ENCODE results near the gene PIK3R2. TPM values are rescaled to one million over a fixed set of nuclear protein-coding genes. Genes with fewer than 3 reads are reported as not detected.
A peak's percentile ranks its signal among the peaks of the same experiment; 100 is the strongest.

Gene PIK3R2
- total RNA-seq, 1 donor from 2014 or later = 11.5 TPM

GRCh38 chr19:18150776-18151624 is 2.0 kb upstream of the PIK3R2 start:
- Histone ChIP-seq H3K36me3 (ENCODE audit: control insufficient read depth in 3 of 3, insufficient read depth in 3 of 3, low read length in 3 of 3) (peaks cover 0 to 13% (median 6%) of the 10 kb centered on the region in 3 donors), H3K9me3 (ENCODE audit: control insufficient read depth in 3 of 3, low read length in 3 of 3) (no peaks in the 10 kb centered on the region), H3K27ac (ENCODE audit: low read depth, low read length) (peak overlapping the region; percentile 22), H3K4me1 (ENCODE audit: control insufficient read depth in 3 of 3, insufficient read depth in 3 of 3, low read length in 3 of 3) (peaks cover 31 to 41% (median 31%) of the 10 kb centered on the region in 3 donors), H3K9ac (ENCODE audit: low read depth in 1 of 3, low read length in 3 of 3) (peak overlapping the region in 2 of 3 donors; percentile 20 to 97), H3K4me3 (ENCODE audit: low read length in 3 of 3) (no peak overlapping the region), H3K27me3 (ENCODE audit: control insufficient read depth in 3 of 3, insufficient read depth in 3 of 3, low read length in 3 of 3) (no peaks in the 10 kb centered on the region)

GRCh38 chr19:18152442-18152816 is 534 bp upstream of the PIK3R2 start:
- Histone ChIP-seq H3K4me1 (ENCODE audit: control insufficient read depth in 3 of 3, insufficient read depth in 3 of 3, low read length in 3 of 3) (peaks cover 46 to 55% (median 46%) of the 10 kb centered on the region in 3 donors), H3K36me3 (ENCODE audit: control insufficient read depth in 3 of 3, insufficient read depth in 3 of 3, low read length in 3 of 3) (peaks cover 0 to 9% (median 9%) of the 10 kb centered on the region in 3 donors), H3K9me3 (ENCODE audit: control insufficient read depth in 3 of 3, low read length in 3 of 3) (no peaks in the 10 kb centered on the region), H3K9ac (ENCODE audit: low read depth in 1 of 3, low read length in 3 of 3) (peak overlapping the region; percentile 91 to 97 (median 97)), H3K27me3 (ENCODE audit: control insufficient read depth in 3 of 3, insufficient read depth in 3 of 3, low read length in 3 of 3) (no peaks in the 10 kb centered on the region), H3K4me3 (ENCODE audit: low read length in 3 of 3) (peak overlapping the region; percentile 74 to 90 (median 87)), H3K27ac (ENCODE audit: low read depth, low read length) (peak overlapping the region; percentile 91)

- peak overlapping the region; percentile 74 to 87 (median 80) for H3K4me3 ChIP-seq (ENCODE audit: low read length in 3 of 3)
- H3K9ac ChIP-seq (ENCODE audit: low read depth in 1 of 3, low read length in 3 of 3) = peak overlapping the region; percentile 89 to 97 (median 91)
- no peaks in the 10 kb centered on the region for H3K9me3 ChIP-seq (ENCODE audit: control insufficient read depth in 3 of 3, low read length in 3 of 3)
- H3K27me3 ChIP-seq (ENCODE audit: control insufficient read depth in 3 of 3, insufficient read depth in 3 of 3, low read length in 3 of 3) = no peaks in the 10 kb centered on the region
- peak overlapping the region; percentile 91 for H3K27ac ChIP-seq (ENCODE audit: low read depth, low read length)
- H3K4me1 ChIP-seq (ENCODE audit: control insufficient read depth in 3 of 3, insufficient read depth in 3 of 3, low read length in 3 of 3) = peaks cover 52 to 64% (median 52%) of the 10 kb centered on the region in 3 donors
- peaks cover 0 to 9% (median 9%) of the 10 kb centered on the region in 3 donors for H3K36me3 ChIP-seq (ENCODE audit: control insufficient read depth in 3 of 3, insufficient read depth in 3 of 3, low read length in 3 of 3)
Observed at GRCh38 chr19:18153556-18154134, 682 bp downstream of the PIK3R2 start.

GRCh38 chr19:18155095-18156087 is 2.4 kb downstream of the PIK3R2 start:
- H3K27me3 ChIP-seq (ENCODE audit: control insufficient read depth in 3 of 3, insufficient read depth in 3 of 3, low read length in 3 of 3) = no peaks in the 10 kb centered on the region
- H3K9me3 ChIP-seq (ENCODE audit: control insufficient read depth in 3 of 3, low read length in 3 of 3) = no peaks in the 10 kb centered on the region
- H3K4me3 ChIP-seq (ENCODE audit: low read length in 3 of 3) = no peak overlapping the region
- H3K36me3 ChIP-seq (ENCODE audit: control insufficient read depth in 3 of 3, insufficient read depth in 3 of 3, low read length in 3 of 3) = peaks cover 0 to 9% (median 9%) of the 10 kb centered on the region in 3 donors
- H3K27ac ChIP-seq (ENCODE audit: low read depth, low read length) = peak overlapping the region; percentile 92
- H3K9ac ChIP-seq (ENCODE audit: low read depth in 1 of 3, low read length in 3 of 3) = peak overlapping the region in 2 of 3 donors; percentile 32 to 87
- peaks cover 59 to 71% (median 62%) of the 10 kb centered on the region in 3 donors for H3K4me1 ChIP-seq (ENCODE audit: control insufficient read depth in 3 of 3, insufficient read depth in 3 of 3, low read length in 3 of 3)

- H3K4me1 ChIP-seq (ENCODE audit: control insufficient read depth in 3 of 3, insufficient read depth in 3 of 3, low read length in 3 of 3) = peaks cover 61 to 73% (median 64%) of the 10 kb centered on the region in 3 donors
- peaks cover 0 to 9% (median 9%) of the 10 kb centered on the region in 3 donors for H3K36me3 ChIP-seq (ENCODE audit: control insufficient read depth in 3 of 3, insufficient read depth in 3 of 3, low read length in 3 of 3)
- peak overlapping the region; percentile 73 to 87 (median 74) for H3K9ac ChIP-seq (ENCODE audit: low read depth in 1 of 3, low read length in 3 of 3)
- H3K9me3 ChIP-seq (ENCODE audit: control insufficient read depth in 3 of 3, low read length in 3 of 3) = no peaks in the 10 kb centered on the region
- H3K27me3 ChIP-seq (ENCODE audit: control insufficient read depth in 3 of 3, insufficient read depth in 3 of 3, low read length in 3 of 3) = no peaks in the 10 kb centered on the region
- peak overlapping the region; percentile 92 for H3K27ac ChIP-seq (ENCODE audit: low read depth, low read length)
- peak overlapping the region in 2 of 3 donors; percentile 56 to 61 for H3K4me3 ChIP-seq (ENCODE audit: low read length in 3 of 3)
Observed at GRCh38 chr19:18156268-18156667, 3.3 kb downstream of the PIK3R2 start.

- Histone ChIP-seq H3K27ac (ENCODE audit: low read depth, low read length) (peak overlapping the region; percentile 92), H3K27me3 (ENCODE audit: control insufficient read depth in 3 of 3, insufficient read depth in 3 of 3, low read length in 3 of 3) (no peaks in the 10 kb centered on the region), H3K4me3 (ENCODE audit: low read length in 3 of 3) (peak overlapping the region; percentile 56 to 61 (median 56)), H3K4me1 (ENCODE audit: control insufficient read depth in 3 of 3, insufficient read depth in 3 of 3, low read length in 3 of 3) (peaks cover 63 to 72% (median 64%) of the 10 kb centered on the region in 3 donors), H3K9ac (ENCODE audit: low read depth in 1 of 3, low read length in 3 of 3) (peak overlapping the region; percentile 73 to 87 (median 74)), H3K36me3 (ENCODE audit: control insufficient read depth in 3 of 3, insufficient read depth in 3 of 3, low read length in 3 of 3) (peaks cover 4 to 13% (median 11%) of the 10 kb centered on the region in 3 donors), H3K9me3 (ENCODE audit: control insufficient read depth in 3 of 3, low read length in 3 of 3) (no peaks in the 10 kb centered on the region)
Observed at GRCh38 chr19:18156841-18157464, 4.0 kb downstream of the PIK3R2 start.

GRCh38 chr19:18157465-18158063 is 4.6 kb downstream of the PIK3R2 start:
- peaks cover 59 to 71% (median 63%) of the 10 kb centered on the region in 3 donors for H3K4me1 ChIP-seq (ENCODE audit: control insufficient read depth in 3 of 3, insufficient read depth in 3 of 3, low read length in 3 of 3)
- H3K27me3 ChIP-seq (ENCODE audit: control insufficient read depth in 3 of 3, insufficient read depth in 3 of 3, low read length in 3 of 3) = no peaks in the 10 kb centered on the region
- H3K9me3 ChIP-seq (ENCODE audit: control insufficient read depth in 3 of 3, low read length in 3 of 3) = no peaks in the 10 kb centered on the region
- H3K9ac ChIP-seq (ENCODE audit: low read depth in 1 of 3, low read length in 3 of 3) = peak overlapping the region; percentile 73 to 87 (median 74)
- peak overlapping the region; percentile 49 to 56 (median 56) for H3K4me3 ChIP-seq (ENCODE audit: low read length in 3 of 3)
- peak overlapping the region; percentile 92 for H3K27ac ChIP-seq (ENCODE audit: low read depth, low read length)
- peaks cover 5 to 18% (median 15%) of the 10 kb centered on the region in 3 donors for H3K36me3 ChIP-seq (ENCODE audit: control insufficient read depth in 3 of 3, insufficient read depth in 3 of 3, low read length in 3 of 3)

GRCh38 chr19:18158467-18158866 is 5.5 kb downstream of the PIK3R2 start:
- peaks cover 58 to 69% (median 61%) of the 10 kb centered on the region in 3 donors for H3K4me1 ChIP-seq (ENCODE audit: control insufficient read depth in 3 of 3, insufficient read depth in 3 of 3, low read length in 3 of 3)
- no peak overlapping the region for H3K9ac ChIP-seq (ENCODE audit: low read depth in 1 of 3, low read length in 3 of 3)
- peaks cover 13 to 26% (median 23%) of the 10 kb centered on the region in 3 donors for H3K36me3 ChIP-seq (ENCODE audit: control insufficient read depth in 3 of 3, insufficient read depth in 3 of 3, low read length in 3 of 3)
- H3K27me3 ChIP-seq (ENCODE audit: control insufficient read depth in 3 of 3, insufficient read depth in 3 of 3, low read length in 3 of 3) = no peaks in the 10 kb centered on the region
- no peaks in the 10 kb centered on the region for H3K9me3 ChIP-seq (ENCODE audit: control insufficient read depth in 3 of 3, low read length in 3 of 3)
- H3K4me3 ChIP-seq (ENCODE audit: low read length in 3 of 3) = no peak overlapping the region
- H3K27ac ChIP-seq (ENCODE audit: low read depth, low read length) = no peak overlapping the region
